C4-2B (cell line): ENCODE measurements around the gene FCRLA.

Source experiments
- H3K27ac ChIP-seq: fragments of 450-650 bp; 2 replicates; pipeline ENCODE4 v1.5.1; 2017
- CTCF ChIP-seq: fragments of 450-650 bp; conservative IDR thresholded peaks from 2 replicates; pipeline ENCODE4 v1.5.1; 2017; ENCODE audit warnings: mild to moderate bottlenecking
- ZFX ChIP-seq: fragments of 450-650 bp; IDR thresholded peaks from 2 replicates; pipeline ENCODE4 v1.6.1; 2017

The FCRLA gene

DNA sequence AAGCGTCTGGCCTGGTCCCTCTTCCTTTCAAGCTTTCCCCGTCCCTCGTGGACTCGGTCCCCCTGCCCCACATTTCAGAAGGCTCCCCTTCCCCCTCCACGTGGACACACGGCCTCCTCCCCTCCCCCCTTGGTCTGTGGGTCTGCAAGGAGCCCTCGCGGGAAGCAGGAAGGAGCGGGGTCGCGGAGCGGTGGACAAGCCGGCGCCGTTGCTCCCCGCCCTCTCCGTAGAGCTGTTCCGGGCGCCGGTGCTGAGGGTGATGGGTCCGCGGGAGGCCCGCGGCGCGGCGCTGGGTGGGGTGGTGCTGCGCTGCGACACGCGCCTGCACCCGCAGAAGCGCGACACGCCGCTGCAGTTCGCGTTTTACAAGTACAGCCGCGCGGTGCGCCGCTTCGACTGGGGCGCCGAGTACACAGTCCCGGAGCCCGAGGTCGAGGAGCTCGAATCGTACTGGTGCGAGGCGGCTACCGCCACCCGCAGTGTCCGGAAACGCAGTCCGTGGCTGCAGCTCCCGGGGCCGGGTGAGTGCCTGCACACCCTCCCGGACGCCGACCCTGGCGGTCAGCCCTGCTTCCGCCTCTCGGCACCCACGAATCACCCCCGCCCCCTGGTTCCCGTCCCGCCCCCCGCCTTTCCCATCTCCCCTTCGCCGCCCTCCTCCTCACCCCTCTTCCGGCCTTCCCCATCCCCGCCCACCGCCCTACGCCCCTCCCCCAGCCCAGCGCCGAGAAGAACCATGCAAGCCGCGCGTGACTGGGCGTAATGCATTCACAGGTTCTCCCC lies 19.6 kb downstream of the FCRLA start:
- peak overlapping the region; percentile 70 for H3K27ac ChIP-seq
- TF ChIP-seq CTCF (no peak), ZFX (peak; percentile 47)

GRCh38 chr1:161727256-161727924 lies 20.4 kb downstream of the FCRLA start:
- no peak for TF ChIP-seq CTCF
- TF ChIP-seq ZFX = no peak
- H3K27ac ChIP-seq = peak overlapping the region; percentile 70

GRCh38 chr1:161728376-161729226 lies 21.6 kb downstream of the FCRLA start:
- TF ChIP-seq CTCF (no peak), ZFX (no peak)
- H3K27ac ChIP-seq = no peak overlapping the region

GRCh38 chr1:161730050-161730564 lies 23.1 kb downstream of the FCRLA start:
- no peak overlapping the region for H3K27ac ChIP-seq
- TF ChIP-seq CTCF (no peak), ZFX (no peak)

DNA sequence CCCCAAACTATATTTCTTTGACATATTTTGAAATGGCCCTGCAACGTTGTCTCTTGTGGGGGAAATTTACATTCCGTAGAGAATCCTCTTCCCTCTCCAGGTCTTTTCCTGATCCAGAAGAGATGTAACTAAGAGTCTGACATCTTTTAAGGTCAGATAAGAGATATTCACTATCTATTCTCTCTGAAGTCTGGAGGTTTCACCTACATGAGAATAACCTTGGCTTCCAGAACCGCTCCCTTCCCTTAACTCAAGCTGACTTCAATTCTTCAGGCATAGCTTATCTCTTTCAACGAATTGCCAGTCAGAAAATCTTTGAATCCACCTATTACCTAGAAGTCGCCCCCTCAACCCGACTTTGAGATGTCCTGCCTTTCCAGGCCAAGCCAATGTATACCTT lies 24.2 kb downstream of the FCRLA start:
- no peak overlapping the region for H3K27ac ChIP-seq
- TF ChIP-seq CTCF = no peak
- TF ChIP-seq ZFX = no peak

DNA sequence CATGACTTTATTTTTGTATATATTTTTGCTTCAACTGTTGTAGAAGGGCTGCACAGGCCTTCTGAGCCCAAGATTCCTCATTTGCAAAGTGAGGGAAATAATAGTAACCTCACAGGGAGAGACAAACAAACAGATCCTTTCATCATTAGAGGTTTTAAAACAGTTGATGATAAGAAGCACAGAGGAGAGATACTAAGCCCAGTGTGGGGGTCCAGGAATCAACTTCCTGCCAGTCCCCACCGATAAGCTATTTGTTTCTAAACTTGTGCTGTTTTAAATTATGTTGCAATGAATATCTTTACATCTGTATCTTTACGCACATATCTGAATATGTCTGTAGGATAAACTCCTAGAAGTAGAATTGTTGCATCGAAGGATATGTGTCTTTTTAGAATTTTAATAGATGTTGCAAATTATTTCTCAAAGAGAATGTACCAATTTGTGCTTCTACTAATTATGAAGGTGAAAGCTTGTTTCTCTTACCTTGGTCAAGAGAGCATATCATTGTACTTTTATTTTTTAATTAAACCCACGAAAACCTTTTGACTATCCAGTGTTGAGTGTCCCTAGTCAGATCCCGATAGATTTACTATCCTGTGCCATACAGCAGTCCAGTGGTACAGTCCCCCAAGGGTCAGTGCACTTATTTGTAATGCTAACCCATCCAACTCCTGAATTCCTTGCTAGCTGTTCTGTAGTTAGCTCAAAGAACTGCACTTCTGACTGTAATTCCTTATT lies 25.1 kb downstream of the FCRLA start:
- H3K27ac ChIP-seq = no peak overlapping the region
- TF ChIP-seq ZFX (no peak), CTCF (no peak)
